NB4 (cell line): ENCODE results near the gene ANKRD11.
"Not testable (repeated sequence)": the region's sequence is repeated elsewhere in the genome, so short reads cannot be mapped to it uniquely, and the experiment has no call there.

Experiments
- MYC ChIP-seq: IDR thresholded peaks from 2 replicates; pipeline ENCODE4 v1.6.1; 2011; ENCODE audit warnings: low read depth, low read length
- POLR2A ChIP-seq: IDR thresholded peaks from 2 replicates; pipeline ENCODE4 v1.6.1; 2011; ENCODE audit warnings: mild to moderate bottlenecking; ENCODE audit not compliant: insufficient read length; ENCODE audit errors: extremely low read depth
- TF ChIP-seq, protein P1 (sequence below): IDR thresholded peaks from one replicate; pipeline ENCODE4 v1.5.1; 2012; ENCODE audit warnings: low read depth, low read length
- TF ChIP-seq, protein P2 (sequence below): IDR thresholded peaks from 2 replicates; pipeline ENCODE4 v1.6.1; 2011; ENCODE audit warnings: low read depth, low read length

DNA sequence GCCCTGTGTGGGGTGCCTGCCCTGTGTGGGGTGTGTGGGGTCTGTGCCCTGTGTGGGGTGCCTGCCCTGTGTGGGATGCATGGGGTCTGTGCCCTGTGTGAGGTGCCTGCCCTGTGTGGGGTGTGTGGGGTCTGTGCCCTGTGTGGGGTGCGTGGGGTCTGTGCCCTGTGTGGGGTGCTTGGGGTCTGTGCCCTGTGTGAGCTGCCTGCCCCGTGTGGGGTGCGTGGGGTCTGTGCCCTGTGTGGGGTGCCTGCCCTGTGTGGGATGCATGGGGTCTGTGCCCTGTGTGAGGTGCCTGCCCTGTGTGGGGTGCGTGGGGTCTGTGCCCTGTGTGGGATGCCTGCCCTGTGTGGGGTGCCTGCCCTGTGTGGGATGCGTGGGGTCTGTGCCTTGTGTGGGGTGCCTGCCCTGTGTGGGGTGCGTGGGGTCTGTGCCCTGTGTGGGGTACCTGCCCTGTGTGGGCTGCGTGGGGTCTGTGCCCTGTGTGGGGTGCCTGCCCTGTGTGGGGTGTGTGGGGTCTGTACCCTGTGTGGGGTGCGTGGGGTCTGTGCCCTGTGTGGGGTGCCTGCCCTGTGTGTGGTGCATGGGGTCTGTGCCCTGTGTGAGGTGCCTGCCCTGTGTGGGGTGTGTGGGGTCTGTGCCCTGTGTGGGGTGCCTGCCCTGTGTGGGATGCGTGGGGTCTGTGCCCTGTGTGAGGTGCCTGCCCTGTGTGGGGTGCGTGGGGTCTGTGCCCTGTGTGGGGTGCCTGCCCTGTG, 190.8 kb downstream of the ANKRD11 start:
- TF ChIP-seq, protein P1, sequence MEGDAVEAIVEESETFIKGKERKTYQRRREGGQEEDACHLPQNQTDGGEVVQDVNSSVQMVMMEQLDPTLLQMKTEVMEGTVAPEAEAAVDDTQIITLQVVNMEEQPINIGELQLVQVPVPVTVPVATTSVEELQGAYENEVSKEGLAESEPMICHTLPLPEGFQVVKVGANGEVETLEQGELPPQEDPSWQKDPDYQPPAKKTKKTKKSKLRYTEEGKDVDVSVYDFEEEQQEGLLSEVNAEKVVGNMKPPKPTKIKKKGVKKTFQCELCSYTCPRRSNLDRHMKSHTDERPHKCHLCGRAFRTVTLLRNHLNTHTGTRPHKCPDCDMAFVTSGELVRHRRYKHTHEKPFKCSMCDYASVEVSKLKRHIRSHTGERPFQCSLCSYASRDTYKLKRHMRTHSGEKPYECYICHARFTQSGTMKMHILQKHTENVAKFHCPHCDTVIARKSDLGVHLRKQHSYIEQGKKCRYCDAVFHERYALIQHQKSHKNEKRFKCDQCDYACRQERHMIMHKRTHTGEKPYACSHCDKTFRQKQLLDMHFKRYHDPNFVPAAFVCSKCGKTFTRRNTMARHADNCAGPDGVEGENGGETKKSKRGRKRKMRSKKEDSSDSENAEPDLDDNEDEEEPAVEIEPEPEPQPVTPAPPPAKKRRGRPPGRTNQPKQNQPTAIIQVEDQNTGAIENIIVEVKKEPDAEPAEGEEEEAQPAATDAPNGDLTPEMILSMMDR, result not testable (repeated sequence)
- TF ChIP-seq POLR2A, MYC: not testable (repeated sequence)
- TF ChIP-seq, protein P2, sequence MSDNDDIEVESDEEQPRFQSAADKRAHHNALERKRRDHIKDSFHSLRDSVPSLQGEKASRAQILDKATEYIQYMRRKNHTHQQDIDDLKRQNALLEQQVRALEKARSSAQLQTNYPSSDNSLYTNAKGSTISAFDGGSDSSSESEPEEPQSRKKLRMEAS, result not testable (repeated sequence)
